ENCODE measurements around the gene MYO15A.

The MYO15A gene

GRCh38 chr17:18102640-18103039 is 5.9 kb upstream of the MYO15A start:
- DNase-seq = no peak

DNA sequence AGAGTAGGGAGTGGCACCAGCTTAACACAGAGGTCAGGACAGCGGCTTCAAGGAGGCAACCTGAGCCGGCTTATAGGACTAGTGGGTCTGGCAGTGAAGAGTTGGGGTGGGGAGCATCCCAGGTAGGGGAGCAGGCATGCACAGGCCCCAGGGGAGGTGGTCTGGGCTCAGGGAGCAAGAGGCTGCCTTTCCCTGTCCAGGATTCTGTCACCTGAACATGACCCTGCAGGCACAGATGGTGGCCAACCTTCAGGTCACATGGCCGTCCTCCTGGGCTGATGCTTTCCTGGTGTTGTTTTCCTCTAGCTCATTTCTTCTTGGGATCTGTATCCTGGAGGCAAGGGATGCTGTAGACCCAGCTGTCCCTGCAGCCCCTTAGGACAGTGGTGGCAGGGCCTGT is 3.5 kb upstream of the MYO15A start:
- no peak for DNase-seq

DNA sequence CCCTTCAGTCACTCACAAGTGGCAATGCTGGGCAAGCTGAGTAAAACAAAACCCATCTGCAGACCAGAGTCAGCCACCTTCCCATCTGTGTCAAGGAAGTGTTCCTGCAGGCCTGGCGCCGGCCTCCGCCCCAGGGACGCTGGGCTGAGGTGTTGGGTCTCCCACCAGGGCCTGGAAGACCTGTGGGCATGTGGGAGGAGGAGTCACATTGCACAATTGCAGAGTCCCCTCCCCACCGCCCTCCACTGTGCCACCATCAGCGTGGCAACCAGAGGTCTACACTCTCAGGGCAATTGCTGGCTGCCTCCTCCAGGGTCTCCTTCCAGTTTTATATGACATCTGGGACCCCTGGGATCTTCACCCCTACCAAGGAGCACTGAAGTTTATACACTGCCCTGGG is 3.0 kb upstream of the MYO15A start:
- no peak for DNase-seq

GRCh38 chr17:18106211-18106610 is 2.3 kb upstream of the MYO15A start:
- no peak for DNase-seq

DNA sequence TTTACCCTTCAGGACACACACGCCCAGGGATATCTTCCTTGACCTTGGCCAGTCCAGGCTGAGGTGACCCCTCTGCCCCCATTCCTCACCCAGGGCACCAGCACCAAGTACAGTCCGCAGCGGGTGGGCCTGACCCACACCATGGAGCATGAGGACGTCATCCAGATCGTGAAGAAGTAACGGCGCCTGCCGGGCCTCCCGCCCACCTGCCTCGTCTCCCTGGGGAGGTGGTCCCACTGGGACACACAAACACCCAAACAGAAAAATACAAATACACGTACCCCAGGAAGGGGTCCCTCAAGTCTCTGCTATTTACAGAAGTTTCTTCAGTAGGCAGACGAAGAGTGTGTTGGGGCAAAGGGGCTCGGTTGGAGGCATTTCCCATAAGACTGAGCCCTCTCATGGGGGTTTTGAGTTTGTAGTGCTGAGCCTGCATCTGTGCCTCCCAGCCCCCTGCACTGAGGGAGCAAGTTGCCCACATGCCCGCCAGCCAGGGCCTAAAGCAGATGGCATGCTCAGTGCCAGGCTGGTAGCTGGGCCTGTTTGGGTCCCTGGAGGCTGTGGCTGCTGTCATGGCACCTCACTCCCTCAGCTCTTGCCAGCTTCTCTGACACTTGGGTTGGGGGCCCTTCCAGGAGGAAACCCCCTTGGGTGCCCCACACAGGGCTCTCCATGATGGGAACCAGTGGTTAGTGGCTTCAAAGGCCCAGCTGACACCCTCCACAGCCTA is 1.3 kb upstream of the MYO15A start:
- DNase-seq = no peak

DNA sequence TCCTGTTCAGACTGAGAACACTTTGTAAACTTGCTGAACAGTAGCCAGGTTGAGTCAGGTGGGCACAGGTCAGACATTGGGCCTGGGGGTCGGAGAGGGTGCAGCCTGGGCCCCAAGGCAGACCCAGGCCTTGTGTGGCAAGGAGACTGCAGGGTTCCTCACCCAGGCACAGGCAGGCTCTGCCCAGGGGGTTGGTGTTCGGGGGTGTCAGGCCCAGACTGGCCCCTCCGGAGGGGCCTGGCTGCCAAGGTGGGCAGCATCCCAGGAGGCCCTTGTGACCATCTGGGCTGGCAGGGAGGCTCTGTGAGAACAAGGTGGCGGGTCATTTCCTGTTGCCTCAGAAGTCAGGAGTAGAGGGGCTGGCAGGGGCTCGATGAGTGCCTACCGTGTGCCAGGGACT is 585 bp upstream of the MYO15A start:
- no peak for DNase-seq

DNA sequence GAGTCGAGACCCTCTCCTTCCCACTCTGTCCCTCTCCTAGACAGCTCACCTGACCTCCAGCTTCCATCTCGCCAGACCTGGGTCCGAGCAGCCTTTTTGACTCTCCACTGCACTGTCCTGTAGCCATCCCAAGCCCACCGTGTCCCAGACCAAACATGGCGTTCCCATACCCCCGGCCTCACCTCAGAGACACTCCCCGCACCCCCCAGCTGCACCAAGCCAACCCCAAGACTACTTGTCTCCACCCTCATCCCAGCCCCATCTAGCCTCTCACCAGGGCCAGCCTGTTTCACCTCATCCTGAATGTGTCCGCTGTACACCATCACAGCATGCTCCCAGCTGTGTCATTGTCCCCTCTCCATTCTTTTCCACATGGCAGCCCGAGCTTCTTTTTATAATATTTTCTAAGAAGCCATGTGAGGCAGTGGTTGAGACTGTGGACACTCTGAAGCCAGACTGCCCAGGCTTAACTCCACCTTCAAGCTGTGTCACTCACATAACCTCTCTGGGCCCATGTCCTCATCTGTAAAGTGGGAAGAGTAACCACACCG is 1.5 kb downstream of the MYO15A start:
- DNase-seq = no peak

DNA sequence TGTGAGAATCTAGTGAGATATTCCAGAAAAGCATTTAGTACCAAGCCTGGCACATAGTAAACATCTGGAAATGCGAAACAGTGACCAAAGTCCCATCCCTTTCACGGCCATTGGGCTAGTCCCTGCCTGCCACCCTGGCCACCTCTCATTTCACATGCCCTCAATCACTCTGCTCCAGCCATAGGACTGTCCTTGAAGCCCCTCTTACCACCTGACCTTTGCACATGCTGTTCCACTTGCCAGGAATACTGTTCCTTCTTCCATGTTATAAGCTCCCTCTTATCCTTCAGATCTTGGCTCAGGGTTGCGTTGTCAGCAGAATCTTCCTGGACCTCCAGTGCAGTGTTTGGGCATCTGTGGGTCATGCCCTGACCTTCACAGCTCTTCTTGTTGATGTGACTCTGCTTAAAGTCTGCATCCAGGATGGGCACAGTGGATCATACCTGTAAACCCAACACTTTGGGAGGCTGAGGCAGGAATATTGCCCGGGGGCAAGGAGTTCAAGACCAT is 2.1 kb downstream of the MYO15A start:
- DNase-seq = no peak

- DNase-seq = no peak
Observed at GRCh38 chr17:18111330-18111971, 2.9 kb downstream of the MYO15A start.

- no peak for DNase-seq
Observed at GRCh38 chr17:18115517-18115916, 7.0 kb downstream of the MYO15A start.

DNA sequence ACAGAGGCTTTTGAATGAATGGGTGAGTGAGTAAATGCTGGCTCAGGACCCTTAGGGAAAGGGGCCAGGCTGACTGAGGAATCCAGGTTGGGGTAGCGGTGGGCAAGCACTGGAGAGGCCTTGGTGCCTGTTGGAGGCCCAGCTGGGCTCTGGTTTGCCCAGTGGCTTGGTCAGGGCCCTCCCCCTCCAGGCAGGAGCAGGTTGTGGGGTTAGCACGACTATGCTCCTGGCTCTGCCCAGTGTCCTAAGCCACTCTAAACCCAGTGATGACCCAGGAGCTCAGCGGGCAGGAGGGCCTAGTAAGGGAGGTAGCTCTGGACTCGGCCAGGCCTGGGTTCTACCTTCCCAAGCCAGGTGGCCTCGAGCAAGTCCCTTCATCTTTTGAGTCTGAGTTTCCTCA is 7.5 kb downstream of the MYO15A start:
- no peak for DNase-seq

GRCh38 chr17:18117533-18117932 is 9.0 kb downstream of the MYO15A start:
- no peak for DNase-seq

DNA sequence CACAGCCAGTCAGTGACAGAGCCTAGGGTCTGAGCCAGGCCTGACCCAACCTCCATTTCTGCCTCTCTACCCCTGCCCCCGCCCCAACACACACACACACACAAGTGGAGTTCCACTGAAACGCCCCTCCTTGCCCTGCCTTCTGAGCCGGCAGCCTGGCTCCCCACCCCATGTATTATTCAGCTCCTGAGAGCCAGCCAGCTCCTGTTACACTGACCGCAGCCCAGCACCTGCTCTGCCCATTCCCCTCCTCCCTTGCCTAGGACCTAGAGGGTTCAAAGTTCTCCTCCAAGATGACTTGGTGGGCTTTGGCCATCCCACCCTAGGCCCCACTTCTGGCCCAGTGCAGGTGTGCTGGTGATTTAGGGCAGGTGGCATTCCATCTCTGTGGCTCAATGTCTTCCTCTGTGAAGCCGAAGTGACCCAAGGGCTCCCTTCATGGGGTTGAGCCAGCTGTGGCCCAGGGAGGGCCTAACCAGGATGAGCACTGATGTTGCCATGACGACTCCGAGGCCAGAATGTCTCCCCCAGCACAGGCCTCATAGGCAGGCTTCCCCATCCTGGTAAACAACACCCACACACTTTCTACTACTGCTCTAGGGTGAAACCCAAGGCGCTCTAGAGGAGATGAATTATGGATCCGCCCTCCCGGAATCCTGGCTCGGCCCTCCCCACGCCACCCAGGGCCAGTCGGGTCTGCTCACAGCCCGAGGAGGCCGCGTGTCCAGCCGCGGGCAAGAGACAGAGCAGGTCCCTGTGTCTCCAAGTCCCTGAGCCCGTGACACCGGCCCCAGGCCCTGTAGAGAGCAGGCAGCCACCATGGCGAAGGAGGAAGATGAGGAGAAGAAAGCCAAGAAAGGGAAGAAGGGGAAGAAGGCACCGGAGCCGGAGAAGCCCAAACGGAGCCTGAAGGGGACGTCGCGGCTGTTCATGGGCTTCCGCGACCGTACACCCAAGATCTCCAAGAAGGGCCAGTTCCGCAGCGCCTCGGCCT is 9.7 kb downstream of the MYO15A start:
- DNase-seq = no peak

- no peak for DNase-seq
Observed at GRCh38 chr17:18119166-18119745, 10.7 kb downstream of the MYO15A start.

DNA sequence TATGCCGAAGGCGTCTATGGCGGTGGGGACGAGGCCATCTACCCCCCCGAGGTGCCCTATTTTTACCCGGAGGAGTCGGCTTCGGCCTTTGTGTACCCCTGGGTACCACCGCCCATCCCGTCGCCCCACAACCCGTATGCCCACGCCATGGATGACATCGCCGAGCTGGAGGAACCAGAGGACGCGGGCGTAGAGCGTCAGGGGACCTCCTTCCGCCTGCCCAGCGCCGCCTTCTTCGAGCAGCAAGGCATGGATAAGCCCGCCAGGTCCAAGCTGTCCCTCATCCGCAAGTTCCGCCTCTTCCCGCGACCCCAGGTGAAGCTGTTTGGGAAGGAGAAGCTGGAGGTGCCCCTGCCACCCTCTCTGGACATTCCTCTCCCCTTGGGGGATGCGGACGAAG is 11.4 kb downstream of the MYO15A start:
- no peak for DNase-seq

DNA sequence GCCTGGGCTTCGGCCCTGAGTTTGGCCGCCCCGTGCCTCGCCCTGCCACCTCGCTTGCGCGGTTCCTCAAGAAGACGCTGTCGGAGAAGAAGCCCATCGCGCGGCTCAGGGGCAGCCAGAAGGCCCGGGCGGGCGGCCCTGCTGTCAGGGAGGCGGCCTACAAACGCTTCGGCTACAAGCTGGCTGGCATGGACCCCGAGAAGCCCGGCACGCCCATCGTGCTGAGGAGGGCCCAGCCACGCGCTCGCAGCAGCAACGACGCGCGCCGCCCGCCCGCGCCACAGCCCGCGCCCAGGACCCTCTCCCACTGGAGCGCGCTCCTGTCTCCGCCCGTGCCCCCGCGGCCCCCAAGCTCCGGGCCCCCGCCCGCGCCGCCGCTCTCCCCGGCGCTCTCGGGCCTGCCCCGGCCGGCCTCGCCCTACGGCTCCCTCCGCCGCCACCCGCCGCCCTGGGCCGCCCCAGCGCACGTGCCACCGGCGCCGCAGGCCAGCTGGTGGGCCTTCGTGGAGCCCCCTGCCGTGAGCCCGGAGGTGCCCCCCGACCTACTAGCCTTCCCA is 12.0 kb downstream of the MYO15A start:
- DNase-seq = no peak

DNA sequence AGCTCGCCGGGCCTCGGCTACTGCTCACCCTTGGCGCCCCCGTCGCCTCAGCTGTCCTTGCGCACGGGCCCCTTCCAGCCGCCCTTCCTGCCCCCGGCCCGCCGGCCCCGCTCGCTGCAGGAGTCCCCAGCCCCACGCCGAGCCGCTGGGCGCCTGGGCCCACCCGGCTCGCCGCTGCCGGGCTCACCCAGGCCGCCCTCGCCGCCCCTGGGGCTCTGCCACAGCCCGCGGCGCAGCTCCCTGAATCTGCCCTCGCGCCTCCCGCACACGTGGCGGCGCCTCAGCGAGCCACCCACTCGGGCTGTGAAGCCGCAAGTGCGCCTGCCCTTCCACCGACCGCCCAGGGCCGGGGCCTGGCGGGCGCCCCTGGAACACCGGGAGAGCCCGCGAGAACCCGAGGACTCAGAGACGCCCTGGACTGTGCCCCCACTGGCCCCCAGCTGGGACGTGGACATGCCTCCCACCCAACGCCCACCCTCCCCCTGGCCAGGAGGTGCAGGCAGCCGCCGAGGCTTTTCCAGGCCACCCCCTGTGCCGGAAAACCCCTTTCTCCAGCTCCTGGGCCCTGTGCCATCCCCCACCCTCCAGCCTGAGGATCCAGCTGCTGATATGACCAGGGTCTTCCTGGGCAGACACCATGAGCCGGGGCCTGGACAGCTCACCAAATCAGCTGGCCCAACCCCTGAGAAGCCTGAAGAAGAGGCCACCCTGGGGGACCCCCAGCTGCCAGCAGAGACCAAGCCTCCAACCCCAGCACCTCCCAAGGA is 12.8 kb downstream of the MYO15A start:
- no peak for DNase-seq

GRCh38 chr17:18122990-18123753 is 14.6 kb downstream of the MYO15A start:
- no peak for DNase-seq

DNA sequence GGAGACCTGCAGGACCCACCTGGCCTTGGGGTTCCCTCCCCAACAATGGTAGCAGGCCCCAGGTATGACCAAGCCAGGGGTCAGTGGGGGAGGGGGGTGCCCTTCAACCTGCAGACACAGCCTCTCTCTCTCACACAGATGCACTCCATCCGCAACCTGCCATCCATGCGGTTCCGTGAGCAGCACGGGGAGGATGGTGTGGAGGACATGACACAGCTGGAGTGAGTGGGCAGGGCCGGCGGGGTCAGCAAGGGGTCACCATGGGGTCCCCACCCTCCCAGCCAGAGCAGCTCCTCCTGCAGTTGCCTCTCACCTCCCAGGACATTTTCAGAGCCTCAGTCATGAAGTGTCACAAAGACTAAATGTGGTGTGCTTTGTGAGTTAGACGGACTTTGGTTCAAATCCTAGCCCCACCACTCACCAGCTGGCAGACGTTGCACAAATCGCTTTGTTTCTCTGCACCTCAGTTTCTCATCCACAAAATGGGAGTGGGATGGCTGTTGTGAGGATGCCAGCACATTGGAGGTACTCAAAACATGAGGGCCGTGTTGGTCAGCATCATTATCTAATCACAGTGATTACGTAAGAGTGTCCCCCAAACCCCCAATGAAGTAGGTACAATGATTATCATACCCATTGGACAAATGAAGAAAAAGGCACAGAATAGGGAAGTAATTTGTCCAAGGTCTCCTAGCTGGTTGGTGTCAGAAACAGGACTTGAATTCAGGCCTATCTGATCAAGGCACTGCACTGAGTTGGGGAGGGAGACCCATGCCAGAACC is 16.0 kb downstream of the MYO15A start:
- no peak for DNase-seq

GRCh38 chr17:18129041-18129502 is 20.5 kb downstream of the MYO15A start:
- DNase-seq = no peak
